Vagina (tissue), 2 donors: ENCODE data around the gene ZNF521.

Experiments used
- CTCF ChIP-seq, 3 experiments: fragments of 450-650 bp in 2 of 3; fragments of 200-600 bp in 1 of 3; sonication (generic) in 1 of 3; IDR thresholded peaks; one replicate each; pipeline ENCODE4 v1.5.1; 2017 to 2019; ENCODE audit warnings: antibody characterized with exemption in 3 of 3, mild to moderate bottlenecking in 2 of 3, moderate library complexity in 2 of 3
- POLR2AphosphoS5 ChIP-seq, 2 donors: sonication (generic); formaldehyde crosslinking; IDR thresholded peaks; one replicate each; pipeline ENCODE4 v1.9.0; 2017; ENCODE audit warnings: antibody characterized with exemption in 2 of 2, mild to moderate bottlenecking in 2 of 2, low read depth in 1 of 2; ENCODE audit not compliant: insufficient read depth in 1 of 2

- no peak for TF ChIP-seq CTCF (IDR thresholded peaks at IDR 0.05)
- TF ChIP-seq POLR2AphosphoS5 (IDR thresholded peaks at IDR 0.05; ENCODE audit: insufficient read depth in 1 of 2, low read depth in 1 of 2), result no peak
Observed at GRCh38 chr18:25061395-25061794, 290.6 kb downstream of the ZNF521 start.
